HFFc6 (cell line): ENCODE results near the gene COL11A1. TPM values are rescaled to one million over a fixed set of nuclear protein-coding genes. Genes with fewer than 3 reads are reported as not detected.

Experiments used
- DNase-seq: peaks from one replicate; pipeline ENCODE4 v3.0.0-alpha.2; 2018
- H3K27ac Mint-ChIP-seq: 2 replicates; pipeline ENCODE4 v1.8.0; 2020; ENCODE audit warnings: mild to moderate bottlenecking, mixed read lengths
- H3K27me3 Mint-ChIP-seq: 2 replicates; pipeline ENCODE4 v1.8.0; 2021; ENCODE audit warnings: mild to moderate bottlenecking, moderate library complexity, mixed read lengths; ENCODE audit not compliant: insufficient read depth
- H3K36me3 Mint-ChIP-seq: 2 replicates; pipeline ENCODE4 v1.8.0; 2021; ENCODE audit warnings: low read depth, mixed read lengths
- H3K4me1 Mint-ChIP-seq: 2 replicates; pipeline ENCODE4 v1.8.0; 2020; ENCODE audit warnings: low read depth, mixed read lengths
- H3K4me3 Mint-ChIP-seq: 2 replicates; pipeline ENCODE4 v1.8.0; 2020; ENCODE audit warnings: mild to moderate bottlenecking, moderate library complexity, mixed read lengths
- H3K9me3 Mint-ChIP-seq: 2 replicates; pipeline ENCODE4 v1.8.0; 2020; ENCODE audit warnings: mild to moderate bottlenecking, mixed read lengths
- CTCF ChIP-seq: fragments of 200-600 bp; sonication (generic); IDR thresholded peaks from 2 replicates; pipeline ENCODE4 v1.5.0; 2021; ENCODE audit warnings: antibody characterized with exemption, mild to moderate bottlenecking
- total RNA-seq, 6 experiments: library from RNA; stranded (reverse); fragmentation: NEBNext Ultra II Directional; extraction: Animal tissue kit (Norgen Biotek cat#: 25700); gene quantifications; 2 replicates in 1 of 6; 3 replicates in 5 of 6; pipeline ENCODE4 v1.2.3, GENCODE V29; 2021

Gene COL11A1
- total RNA-seq, 6 experiments from 2014 or later: 145 to 364 (median 152) TPM

- Mint-ChIP-seq H3K4me3 (no peak overlapping the region; the same call in 1 of the 2 replicates), H3K27me3 (peaks cover 5% of the 10 kb centered on the region; the same call in 1 of the 2 replicates), H3K36me3 (peaks cover 51% of the 10 kb centered on the region), H3K27ac (no peak overlapping the region), H3K4me1 (peaks cover 21% of the 10 kb centered on the region), H3K9me3 (no peaks in the 10 kb centered on the region)
- no peak for TF ChIP-seq CTCF
- DNase-seq: no peak
These were observed 146.8 kb downstream of the COL11A1 start for GRCh38 chr1:102961549-102961948.

DNA sequence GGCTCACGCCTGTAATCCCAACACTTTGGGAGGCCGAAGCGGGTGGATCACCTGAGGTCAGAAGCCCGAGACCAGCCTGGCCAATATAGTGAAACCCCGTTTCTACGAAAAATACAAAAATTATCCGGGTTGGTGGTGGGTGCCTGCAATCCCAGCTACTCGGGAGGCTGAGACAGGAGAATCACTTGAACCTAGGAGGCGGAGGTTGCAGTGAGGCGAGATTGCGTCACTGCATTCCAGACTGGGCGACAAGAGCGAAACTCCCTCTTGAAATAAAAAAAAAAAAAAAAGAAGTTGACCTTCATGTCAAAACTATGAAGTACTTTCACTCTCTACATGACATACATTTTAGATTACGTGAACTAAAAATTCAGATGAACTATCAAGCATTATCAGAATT is 153.7 kb downstream of the COL11A1 start:
- Mint-ChIP-seq H3K36me3 (peaks cover 44% of the 10 kb centered on the region), H3K4me1 (peaks cover 30% of the 10 kb centered on the region), H3K4me3 (no peak overlapping the region), H3K27ac (no peak overlapping the region), H3K9me3 (no peaks in the 10 kb centered on the region; the same call in 1 of the 2 replicates), H3K27me3 (peaks cover 17% of the 10 kb centered on the region)
- DNase-seq: no peak
- no peak for TF ChIP-seq CTCF

DNA sequence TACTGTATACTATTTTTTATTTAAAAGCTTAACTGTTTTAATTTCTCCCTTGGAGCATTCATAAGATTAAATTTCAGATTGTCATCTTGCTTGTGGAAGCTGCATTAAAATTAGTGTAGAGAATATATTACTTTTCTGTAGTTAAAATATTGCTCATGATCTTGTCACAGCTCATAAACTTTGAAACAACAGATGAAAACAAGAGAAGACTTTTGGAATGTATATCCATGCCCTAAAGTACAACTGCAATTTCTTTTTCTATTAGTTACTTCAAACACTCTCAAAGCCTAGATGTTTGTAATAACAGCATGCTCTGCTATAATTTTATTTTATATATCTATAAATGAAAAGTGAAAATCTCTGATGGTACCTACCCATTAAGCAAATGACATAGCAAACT is 155.9 kb downstream of the COL11A1 start:
- no peak overlapping the region for H3K4me3 Mint-ChIP-seq
- H3K27ac Mint-ChIP-seq: no peak overlapping the region
- no peak for TF ChIP-seq CTCF
- DNase-seq: no peak
- H3K27me3 Mint-ChIP-seq: peaks cover 16% of the 10 kb centered on the region
- H3K9me3 Mint-ChIP-seq: no peaks in the 10 kb centered on the region; the same call in 1 of the 2 replicates
- H3K36me3 Mint-ChIP-seq: peaks cover 32% of the 10 kb centered on the region
- H3K4me1 Mint-ChIP-seq: peaks cover 24% of the 10 kb centered on the region

- peaks cover 42% of the 10 kb centered on the region for H3K4me1 Mint-ChIP-seq
- TF ChIP-seq CTCF: no peak
- no peaks in the 10 kb centered on the region; the same call in 1 of the 2 replicates for H3K9me3 Mint-ChIP-seq
- peaks cover 11% of the 10 kb centered on the region for H3K27me3 Mint-ChIP-seq
- peak overlapping the region; percentile 42 for H3K27ac Mint-ChIP-seq
- peaks cover 36% of the 10 kb centered on the region for H3K36me3 Mint-ChIP-seq
- peak overlapping the region; percentile 23; the same call in 1 of the 2 replicates for H3K4me3 Mint-ChIP-seq
- DNase-seq: peak; percentile 12
These were observed 166.0 kb downstream of the COL11A1 start for GRCh38 chr1:102942324-102942723.

DNA sequence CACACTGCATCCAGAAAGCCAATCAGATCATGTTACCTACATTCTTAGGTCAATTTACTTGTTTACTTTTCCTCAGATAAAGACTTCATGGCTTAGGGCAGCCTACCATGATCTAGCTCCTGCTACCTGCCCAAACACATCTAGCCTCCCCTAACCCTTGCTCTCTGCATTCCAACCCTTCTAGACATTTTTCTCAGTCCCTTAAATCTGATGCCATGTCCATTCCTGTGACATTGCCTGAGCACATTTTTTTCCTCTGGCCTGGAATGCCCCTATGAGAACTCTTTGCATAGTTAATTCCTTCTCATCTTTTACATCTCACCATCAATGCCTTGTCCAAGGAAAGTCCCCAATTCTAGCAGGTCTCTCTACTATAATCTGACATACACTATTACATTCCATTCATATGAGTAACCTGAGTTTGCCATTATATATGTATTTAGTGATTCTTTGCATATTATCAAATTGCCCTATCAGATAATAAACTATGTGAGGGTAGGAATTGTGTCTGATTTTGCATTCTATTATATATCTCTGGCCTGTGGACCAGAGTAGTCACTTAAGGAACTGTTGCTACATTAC is 166.9 kb downstream of the COL11A1 start:
- peak; percentile 10 for DNase-seq
- Mint-ChIP-seq H3K36me3 (peaks cover 32% of the 10 kb centered on the region), H3K4me1 (peaks cover 42% of the 10 kb centered on the region), H3K9me3 (no peaks in the 10 kb centered on the region), H3K27ac (peak overlapping the region; percentile 44), H3K4me3 (peak overlapping the region; percentile 23; the same call in 1 of the 2 replicates), H3K27me3 (peaks cover 11% of the 10 kb centered on the region)
- TF ChIP-seq CTCF: no peak
